Measurements from ENCODE around the gene BPIFB2.
"Not testable (repeated sequence)": the region's sequence is repeated elsewhere in the genome, so short reads cannot be mapped to it uniquely, and the experiment has no call there.

BPIFB2 gene

GRCh38 chr20:32970973-32971300 lies 36.6 kb upstream of the BPIFB2 start:
- no peak for DNase-seq

GRCh38 chr20:32971703-32972161 lies 35.8 kb upstream of the BPIFB2 start:
- no peak for DNase-seq

GRCh38 chr20:32972181-32973076 lies 35.1 kb upstream of the BPIFB2 start:
- no peak for DNase-seq

- DNase-seq: no peak
These were observed 34.3 kb upstream of the BPIFB2 start for GRCh38 chr20:32973077-32973717.

- DNase-seq: not testable (repeated sequence)
These were observed 33.1 kb upstream of the BPIFB2 start for GRCh38 chr20:32974204-32975064.

- not testable (repeated sequence) for DNase-seq
These were observed 32.4 kb upstream of the BPIFB2 start for GRCh38 chr20:32975121-32975520.

- DNase-seq: no peak
These were observed 31.5 kb upstream of the BPIFB2 start for GRCh38 chr20:32975698-32976674.

- DNase-seq: no peak
These were observed 30.8 kb upstream of the BPIFB2 start for GRCh38 chr20:32976746-32977145.

GRCh38 chr20:32977281-32978008 lies 30.1 kb upstream of the BPIFB2 start:
- DNase-seq: no peak

GRCh38 chr20:32978009-32978335 lies 29.5 kb upstream of the BPIFB2 start:
- DNase-seq: no peak

- no peak for DNase-seq
These were observed 28.1 kb upstream of the BPIFB2 start for GRCh38 chr20:32979201-32979998.

- no peak for DNase-seq
These were observed 27.2 kb upstream of the BPIFB2 start for GRCh38 chr20:32980131-32980941.

GRCh38 chr20:32980990-32981389 lies 26.5 kb upstream of the BPIFB2 start:
- DNase-seq: no peak

- peak; percentile 85 for DNase-seq
These were observed 24.7 kb upstream of the BPIFB2 start for GRCh38 chr20:32982617-32983458.

- DNase-seq: no peak
These were observed 23.9 kb upstream of the BPIFB2 start for GRCh38 chr20:32983459-32984112.

GRCh38 chr20:32984196-32984595 lies 23.3 kb upstream of the BPIFB2 start:
- no peak for DNase-seq

GRCh38 chr20:32984631-32985354 lies 22.7 kb upstream of the BPIFB2 start:
- DNase-seq: no peak

GRCh38 chr20:32985596-32985995 lies 21.9 kb upstream of the BPIFB2 start:
- no peak for DNase-seq
